Cardiac septum (tissue), 1 donor: ENCODE results near the gene HOXB6. TPM values are rescaled to one million over a fixed set of nuclear protein-coding genes. Genes with fewer than 3 reads are reported as not detected.

Source experiments
- DNase-seq: peaks from one replicate; pipeline ENCODE4 v3.0.0-alpha.2; 2020; ENCODE audit warnings: low spot score
- intact Hi-C: fragments of 100-400 bp; cut with DNase I; formaldehyde crosslinking; loops from one replicate; pipeline ENCODE4 v1.14.0; 2022
- total RNA-seq: library from RNA; stranded (reverse); fragmentation: NEBNext Ultra II Directional; extraction: Animal tissue kit (Norgen Biotek cat#: 25700); gene quantifications from one replicate; pipeline ENCODE4 v1.2.1, GENCODE V29; 2021
- donor health status: DM: no; HTN: no; CAD: no.

HOXB6 gene
- total RNA-seq, 1 donor from 2014 or later, result 0.92 TPM

DNA sequence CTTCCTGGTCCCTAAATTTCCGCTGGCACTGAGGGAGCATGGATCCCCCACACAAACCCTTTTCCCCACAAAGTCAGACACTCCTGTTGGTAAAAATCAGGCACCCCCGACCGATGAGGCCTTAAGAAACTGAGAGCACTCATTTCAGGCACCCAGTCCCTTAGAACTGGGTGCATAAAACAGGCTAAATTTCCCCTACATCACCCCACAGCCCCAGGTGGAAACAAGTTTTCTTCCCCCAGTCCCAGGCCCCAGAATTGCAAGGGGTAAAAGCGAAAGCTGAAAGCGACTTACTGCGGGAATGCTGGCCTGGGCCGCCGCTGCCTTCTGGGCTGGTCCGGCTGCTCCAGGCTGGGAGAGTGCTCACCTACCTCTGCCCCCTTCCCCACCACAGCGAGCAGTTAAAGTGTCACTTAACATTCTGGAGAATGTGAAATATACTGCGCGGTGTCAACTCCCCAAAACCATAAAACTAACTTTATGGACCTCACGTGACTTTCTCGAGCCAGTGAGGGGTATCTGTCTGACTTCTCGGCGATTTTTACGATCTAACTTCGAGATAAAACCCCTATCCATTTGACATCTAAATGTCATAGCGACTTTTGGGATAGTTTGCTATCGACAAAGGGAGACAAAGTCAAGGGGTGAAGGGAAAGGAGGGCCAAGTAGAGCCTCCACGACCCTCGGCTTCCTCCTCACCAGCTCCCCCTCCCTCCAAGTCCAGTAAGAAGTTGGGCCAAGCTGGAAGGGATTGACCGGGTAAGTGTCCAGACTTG lies 14.8 kb downstream of the HOXB6 start, which contains the start of gene HOXB3:
HOXB3 (minus strand) TSS at position 411 of the 776 bp plus-strand sequence. CDS start 37,767 bp downstream, outside the sequence.
- intact Hi-C loops, result loop anchor here (2.0 to 10.0 kb wide), 3 partner anchors 97 to 345 kb away; no protein-coding TSS in a partner anchor

DNA sequence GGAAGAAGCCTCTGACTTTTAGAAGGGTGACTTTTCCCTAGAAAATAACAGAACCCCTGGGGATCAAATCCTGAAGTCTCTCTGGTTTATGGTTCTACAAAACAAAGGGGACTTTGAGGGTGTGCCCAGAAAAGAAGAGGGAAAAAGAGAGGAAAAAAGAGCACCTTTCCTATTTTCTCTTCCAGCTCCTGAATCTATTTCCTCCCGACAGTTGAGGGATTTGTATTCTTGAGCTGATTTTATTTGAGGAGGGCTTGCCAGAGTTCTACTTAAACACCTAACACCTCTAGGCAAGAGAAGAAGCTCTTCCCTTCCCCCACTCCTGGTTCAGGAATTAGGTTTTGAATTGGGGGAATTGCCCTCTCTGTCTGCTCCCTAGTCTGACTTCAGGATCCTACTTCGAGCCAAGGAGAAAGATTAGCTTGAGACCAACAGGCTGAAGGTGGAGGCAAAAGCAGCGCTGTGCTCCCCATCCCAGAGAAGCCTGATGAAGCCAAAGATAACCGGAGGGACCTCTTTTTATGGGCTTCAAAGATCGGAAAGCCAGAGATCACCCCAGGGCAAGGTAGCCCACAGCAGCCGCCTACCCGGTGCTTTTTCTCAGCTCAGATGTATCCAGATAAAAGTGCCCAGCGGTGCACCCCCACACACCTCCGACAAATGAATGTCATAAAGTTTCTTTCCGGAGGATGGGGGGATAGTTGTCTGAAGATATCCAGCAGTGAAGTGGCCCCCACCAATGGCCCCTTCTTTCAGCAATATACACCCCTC lies 15.5 kb downstream of the HOXB6 start:
- intact Hi-C loops, result loop anchor here (2.0 kb wide), 1 partner anchor 96 kb away; no protein-coding TSS in a partner anchor
- DNase-seq, result no peak

More for the DNA sequence above, 14.8 kb downstream of the HOXB6 start, which contains the start of gene HOXB3:
- DNase-seq, result no peak

DNA sequence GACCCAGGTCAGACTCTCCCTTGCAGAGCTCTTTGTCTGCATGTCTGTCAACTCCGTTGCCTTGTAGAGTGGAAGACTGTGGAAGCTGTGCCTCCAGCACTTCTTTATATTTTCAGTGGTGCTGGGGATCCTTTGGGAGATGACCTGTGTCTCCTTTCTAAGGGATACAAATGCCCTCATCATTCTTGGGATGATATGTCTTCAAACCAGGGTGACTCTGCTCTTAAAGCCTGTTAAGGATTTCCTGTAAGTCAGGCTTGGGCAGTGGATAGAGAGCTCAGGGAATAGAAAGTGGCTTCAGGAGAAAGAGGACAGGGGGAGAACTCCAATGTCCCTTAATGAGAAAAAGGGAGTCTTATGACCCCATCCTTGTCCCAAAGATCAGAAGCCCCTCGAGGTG lies 16.3 kb downstream of the HOXB6 start:
- intact Hi-C loops, result loop anchor here (2.0 kb wide), 1 partner anchor 96 kb away; no protein-coding TSS in a partner anchor
- DNase-seq, result no peak

DNA sequence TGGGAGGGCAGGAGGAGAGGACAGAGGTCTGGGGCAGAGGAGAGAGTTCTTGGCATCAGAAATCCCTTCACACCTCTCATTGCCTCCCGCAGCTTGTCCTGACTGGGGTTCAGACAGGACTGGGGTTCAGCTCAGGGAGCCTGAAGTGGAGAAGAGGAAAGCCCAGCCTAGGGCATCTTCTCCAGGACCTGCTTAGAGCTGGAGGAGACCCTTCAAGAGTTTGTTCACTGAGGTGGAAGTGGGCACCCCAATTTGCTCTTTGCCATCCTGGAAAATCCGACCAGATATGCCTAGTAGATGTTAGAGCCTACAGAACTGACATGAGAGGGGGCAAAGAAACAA lies 16.7 kb downstream of the HOXB6 start:
- DNase-seq, result no peak

DNA sequence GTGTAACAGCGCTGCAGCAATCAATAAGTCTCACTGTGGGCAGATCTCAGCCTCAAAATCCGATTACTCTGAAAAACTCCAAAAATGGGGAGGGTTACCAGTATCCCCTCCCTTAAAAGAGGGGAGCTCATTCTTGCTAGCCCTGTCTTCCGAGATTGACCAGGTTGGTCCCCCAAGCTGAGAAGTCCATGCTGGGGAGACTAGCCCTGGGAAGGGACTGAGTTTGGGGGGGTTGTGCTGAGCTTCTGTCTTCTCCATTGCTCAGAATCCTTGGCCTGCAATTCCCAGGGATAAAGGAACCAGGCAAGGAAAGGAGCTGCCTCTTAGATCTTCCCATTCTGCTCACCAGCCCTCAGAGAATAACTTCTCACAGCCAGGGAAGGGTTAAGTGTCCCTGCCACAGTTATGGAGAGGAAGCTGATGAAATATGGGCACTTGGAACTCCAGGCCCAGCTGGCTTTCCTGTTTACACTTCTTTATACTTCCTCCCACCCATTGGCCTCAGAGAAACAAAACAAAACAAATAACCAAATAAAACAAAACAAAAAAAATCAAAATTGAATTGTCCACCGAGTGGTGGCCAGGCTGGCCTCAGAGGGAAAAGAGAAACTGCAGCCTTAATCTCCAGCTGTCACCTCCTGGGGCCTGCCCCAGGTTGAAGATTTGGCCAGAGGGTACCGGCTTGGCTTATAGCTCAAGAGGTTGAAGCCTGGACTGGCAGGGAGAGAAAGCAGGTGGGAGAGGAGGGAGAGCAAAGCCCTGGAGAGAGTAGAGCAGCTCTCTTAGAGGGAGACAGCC lies 17.3 kb downstream of the HOXB6 start:
- intact Hi-C loops, result loop anchor here (2.0 kb wide), 1 partner anchor 95 kb away; no protein-coding TSS in a partner anchor
- no peak for DNase-seq

More for the DNA sequence above, 16.7 kb downstream of the HOXB6 start:
- intact Hi-C loops, result loop anchor here (2.0 kb wide), 1 partner anchor 95 kb away; no protein-coding TSS in a partner anchor

DNA sequence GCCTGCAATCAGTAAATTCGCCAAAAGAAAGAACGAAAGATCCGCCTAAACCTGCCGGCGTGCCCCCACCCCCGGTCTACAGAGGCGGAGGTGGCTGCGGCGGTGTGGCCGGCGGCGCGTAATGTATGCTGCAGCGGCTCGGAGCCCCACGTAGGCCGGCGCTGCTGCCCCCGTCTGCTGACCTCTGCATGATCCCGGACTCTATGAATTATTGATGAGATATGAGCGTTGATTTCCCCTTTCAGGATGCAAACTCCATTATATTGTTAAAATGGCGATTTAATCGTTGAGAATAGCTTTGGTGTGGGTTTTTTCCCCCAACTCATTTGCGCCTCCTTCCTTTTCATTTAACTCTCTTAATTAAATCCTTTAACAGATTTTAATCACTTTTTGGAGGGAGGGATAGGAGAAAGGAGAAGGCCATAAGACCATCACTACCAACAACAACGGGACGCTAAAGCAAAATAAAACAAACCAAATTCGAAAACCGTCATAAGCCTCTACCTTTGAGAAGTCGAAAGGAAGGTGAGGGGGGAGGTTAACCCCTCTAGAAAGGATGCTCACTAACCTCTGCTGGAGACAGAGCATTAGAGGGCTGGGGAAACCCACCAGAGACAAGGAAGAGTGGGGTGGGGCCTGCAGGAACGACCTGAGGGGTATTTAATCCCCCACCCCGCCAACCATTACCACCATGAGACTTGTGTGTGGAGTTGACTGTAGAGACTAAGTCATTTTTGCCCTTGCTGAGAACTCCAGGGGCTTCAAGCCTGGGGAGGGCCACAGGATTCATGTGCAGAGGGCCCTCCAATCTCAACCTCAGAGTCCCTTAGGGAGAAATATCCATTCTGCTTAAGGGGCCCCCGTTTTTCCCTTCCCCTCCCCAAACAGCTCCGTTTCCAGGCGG lies 18.2 kb downstream of the HOXB6 start:
- intact Hi-C loops, result no loop called here
- DNase-seq, result no peak

DNA sequence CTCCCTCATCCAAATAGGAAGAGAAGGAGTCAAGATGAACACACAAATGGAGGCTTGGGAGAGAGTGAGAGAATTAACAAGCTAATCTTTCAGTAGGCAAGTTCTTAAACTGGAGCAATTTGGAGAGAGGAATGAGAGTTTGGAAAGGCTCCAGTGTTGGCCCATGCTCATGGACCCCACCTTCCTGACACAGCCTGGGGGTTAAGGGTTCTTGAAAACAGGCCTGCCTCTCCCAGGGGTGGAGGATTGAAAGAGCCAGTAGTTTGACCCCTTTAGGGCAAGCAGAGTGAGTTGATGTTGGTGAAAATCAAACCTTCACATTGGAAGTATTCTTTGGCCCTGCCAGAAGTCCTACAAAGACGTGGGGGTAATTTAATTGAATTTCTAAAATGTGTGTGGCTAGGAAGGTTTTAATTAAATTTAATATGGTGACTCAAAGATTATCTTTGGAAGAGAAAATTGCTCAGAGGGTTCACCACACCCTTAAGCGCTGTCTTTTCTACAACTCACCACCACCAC lies 20.5 kb downstream of the HOXB6 start:
- intact Hi-C loops, result no loop called here
- DNase-seq, result no peak

DNA sequence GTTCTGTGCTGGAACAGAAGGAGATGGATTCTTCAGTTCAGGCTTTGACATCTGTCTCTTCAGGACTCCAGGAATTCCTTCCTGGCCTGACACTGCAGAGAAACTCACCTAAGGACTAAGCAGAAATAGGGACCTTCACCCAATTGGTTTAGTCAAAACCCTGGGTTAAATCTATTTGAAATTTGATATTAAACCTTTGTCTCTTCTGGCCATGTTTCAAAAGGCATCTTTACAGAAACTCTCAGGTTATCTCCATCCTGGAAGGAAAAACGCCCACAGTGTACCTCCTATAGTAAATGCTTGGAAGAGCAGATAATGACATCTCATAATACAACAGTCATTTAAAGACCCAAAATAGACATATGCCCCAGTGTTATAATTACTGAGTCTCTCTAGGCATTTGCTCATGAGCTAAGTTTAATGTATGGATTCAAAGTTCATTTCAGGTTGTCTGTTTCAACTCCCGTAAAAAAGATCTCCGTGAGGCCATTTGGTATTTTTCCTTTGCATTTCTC lies 21.0 kb downstream of the HOXB6 start:
- DNase-seq, result no peak
- intact Hi-C loops, result no loop called here

DNA sequence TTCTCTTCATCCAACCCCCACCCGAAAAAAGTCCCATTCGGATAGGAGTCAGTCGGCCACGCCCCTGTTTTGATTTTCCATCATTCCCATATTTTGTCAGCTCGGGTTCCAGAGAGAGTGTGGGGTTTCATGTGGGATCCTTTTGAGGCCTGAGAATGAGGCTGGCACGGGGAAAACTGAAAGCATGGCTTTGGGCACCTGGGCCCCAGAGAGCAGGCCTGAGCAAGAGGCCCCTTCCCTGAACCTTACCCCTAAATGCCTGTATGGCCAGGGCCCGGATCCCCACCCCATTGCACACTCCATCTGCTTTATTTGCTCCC lies 22.1 kb downstream of the HOXB6 start:
- intact Hi-C loops, result no loop called here
- DNase-seq, result no peak

DNA sequence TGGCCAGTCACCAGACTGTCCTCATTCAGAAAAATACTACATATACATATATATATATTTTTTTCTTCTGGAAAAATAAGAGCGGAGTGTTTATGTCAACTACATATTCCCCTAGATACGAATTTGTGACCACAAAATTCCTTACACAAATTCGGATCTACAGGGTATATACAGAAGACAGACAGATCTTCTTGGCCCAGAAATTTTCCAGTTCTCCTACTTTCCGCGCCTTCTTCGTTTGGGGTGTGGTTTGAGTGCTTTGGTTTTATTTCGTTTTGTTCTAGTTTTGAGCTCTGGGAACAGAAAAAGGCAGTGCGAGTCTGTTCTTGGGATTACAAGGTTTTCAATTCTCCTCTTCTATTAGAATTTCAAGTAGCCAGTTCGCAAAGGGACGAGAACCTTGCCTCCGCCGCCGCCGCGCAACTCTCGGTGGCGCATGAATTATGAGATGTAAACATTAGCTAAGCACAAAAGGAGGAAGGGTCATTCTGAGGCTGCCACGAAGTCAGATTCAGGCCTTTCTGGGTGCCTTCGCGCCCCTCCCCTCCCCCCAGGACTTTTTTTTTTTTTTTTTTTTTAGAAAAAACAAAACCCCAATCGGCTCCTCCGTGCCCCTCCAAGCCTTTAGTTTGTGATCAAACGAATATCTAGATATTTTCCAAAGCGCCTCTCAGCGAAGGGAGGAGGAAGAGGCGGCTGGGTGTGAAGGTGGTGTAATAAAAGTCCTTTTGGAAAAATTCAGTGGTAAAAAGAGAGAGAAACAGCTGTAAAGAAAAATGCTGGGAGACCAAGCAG lies 24.8 kb downstream of the HOXB6 start:
- no peak for DNase-seq
- intact Hi-C loops, result loop anchor here (1.0 kb wide), 1 partner anchor 37 kb away; no protein-coding TSS in a partner anchor

DNA sequence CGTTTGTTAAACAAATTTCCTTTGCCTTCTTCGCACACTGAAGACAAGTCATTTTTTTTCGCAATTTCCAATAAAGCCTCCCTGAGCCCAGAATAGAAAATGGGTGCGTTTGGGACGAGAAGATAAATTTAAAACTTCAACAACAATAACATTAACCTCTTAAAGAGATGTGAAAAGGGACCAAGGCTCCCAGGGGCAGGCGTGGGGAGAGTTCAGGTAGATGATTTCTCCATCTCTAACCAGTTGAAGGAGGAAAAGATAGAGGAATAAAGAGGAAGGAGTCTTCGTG lies 25.4 kb downstream of the HOXB6 start:
- no peak for DNase-seq
- intact Hi-C loops, result loop anchor here (1.0 kb wide), 1 partner anchor 36 kb away; no protein-coding TSS in a partner anchor

DNA sequence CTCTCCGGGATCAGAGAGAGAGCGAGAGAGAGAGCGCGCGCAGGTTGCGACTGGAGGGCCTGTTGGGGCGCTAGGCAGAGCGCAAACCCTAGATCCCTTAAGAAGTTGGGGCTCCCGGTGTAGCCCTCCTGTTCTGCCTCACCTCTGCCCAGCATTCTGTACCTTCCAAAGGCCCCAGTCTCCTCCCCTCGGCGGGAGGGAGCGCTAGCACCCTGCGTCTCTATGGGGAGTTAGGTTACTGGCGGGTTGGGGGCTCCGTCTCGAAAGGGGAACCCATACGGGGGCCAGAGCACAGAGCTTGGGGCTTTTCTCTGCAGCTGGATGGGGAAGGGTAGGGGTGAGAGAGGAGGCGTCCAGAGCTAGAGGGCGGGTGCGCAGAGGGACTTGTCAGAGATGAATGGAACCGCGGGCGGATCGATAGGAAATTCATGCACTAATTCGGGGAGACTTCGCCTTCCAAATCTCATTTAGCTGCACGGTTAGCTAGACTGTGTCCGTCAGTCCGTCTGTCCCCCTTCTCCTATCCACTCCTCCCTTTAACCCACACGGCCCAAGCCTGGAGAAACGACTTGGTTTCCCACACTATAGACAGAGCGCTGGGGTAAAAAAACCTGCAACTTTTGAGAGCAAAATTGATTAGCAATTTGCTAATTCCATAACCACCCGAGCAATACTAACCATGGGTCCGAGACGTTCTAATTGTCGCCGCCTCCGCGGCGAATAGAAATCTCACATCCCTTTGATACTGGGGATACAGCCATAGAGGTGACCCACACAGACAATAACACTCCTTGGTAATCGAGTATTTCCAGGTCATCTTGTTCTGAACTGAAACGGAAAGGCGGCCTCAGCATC lies 25.9 kb downstream of the HOXB6 start:
- intact Hi-C loops, result loop anchor here (1.0 kb wide), 1 partner anchor 36 kb away; no protein-coding TSS in a partner anchor
- no peak for DNase-seq

DNA sequence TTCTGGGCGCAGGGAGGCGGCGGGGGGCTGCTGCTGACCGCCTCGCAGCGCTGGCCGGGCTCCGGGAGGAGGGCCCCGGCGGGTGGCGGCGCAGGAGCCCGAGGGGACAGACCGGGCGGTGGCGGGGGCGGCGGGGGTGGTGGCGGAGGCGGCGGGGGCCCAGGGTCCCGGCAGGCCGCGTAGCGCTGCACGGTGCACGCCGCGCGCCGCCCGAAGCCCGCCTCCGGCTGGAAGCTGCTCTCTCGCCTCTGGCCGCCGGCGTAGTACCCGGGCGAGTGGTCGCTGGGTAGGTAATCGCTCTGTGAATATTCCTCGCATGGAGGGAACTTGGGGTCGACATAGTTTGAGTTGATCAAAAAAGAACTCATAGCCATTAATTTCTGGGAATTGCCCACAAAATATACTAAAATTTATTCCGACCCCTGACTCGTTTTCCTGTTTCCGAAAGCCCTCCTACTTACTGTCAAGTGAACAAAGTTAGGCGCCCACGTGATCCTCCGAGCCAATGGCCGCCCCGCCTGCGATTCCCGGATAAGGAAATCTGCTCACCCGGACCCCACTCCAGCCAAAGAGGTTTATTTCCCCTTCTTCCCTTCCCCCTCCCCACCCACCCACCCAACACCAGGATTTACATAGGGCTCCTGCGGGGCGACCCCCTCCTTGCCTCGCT lies 26.7 kb downstream of the HOXB6 start, which contains the start of gene HOXB4:
HOXB4 (minus strand) TSS at position 405 of the 670 bp plus-strand sequence; CDS start at position 374, 31 bp downstream.
- intact Hi-C loops, result no loop called here
- peak; percentile 88 for DNase-seq

DNA sequence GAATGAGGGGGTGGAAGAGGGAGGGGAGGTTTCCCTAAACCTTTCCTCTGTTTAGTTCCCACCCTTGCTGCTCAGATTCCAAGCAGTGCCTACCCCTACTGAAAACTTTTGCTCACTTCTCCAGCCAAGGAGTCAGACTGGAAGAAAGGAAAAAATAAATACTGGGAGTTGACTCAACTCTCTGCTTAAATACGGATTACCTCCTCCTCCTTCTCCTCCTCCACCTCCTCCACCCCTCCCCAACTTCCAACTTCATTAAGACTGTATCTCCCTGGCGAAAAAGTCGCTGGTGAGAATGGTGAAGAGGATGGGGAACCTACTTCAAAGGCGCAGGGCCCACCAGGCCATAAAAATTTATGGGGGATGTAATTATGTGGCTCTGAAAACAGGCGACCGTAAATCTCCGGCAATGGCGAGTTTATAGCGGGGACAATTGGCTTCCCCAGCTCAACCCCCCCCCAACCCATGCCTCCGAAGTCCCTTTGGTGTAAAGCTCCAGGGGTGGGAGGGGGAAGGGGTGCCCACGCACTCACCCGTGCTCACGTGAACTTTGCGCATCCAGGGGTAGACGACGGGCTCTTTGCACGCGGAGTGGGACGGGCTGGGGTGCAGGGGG lies 27.3 kb downstream of the HOXB6 start:
- intact Hi-C loops, result no loop called here
- DNase-seq, result no peak

DNA sequence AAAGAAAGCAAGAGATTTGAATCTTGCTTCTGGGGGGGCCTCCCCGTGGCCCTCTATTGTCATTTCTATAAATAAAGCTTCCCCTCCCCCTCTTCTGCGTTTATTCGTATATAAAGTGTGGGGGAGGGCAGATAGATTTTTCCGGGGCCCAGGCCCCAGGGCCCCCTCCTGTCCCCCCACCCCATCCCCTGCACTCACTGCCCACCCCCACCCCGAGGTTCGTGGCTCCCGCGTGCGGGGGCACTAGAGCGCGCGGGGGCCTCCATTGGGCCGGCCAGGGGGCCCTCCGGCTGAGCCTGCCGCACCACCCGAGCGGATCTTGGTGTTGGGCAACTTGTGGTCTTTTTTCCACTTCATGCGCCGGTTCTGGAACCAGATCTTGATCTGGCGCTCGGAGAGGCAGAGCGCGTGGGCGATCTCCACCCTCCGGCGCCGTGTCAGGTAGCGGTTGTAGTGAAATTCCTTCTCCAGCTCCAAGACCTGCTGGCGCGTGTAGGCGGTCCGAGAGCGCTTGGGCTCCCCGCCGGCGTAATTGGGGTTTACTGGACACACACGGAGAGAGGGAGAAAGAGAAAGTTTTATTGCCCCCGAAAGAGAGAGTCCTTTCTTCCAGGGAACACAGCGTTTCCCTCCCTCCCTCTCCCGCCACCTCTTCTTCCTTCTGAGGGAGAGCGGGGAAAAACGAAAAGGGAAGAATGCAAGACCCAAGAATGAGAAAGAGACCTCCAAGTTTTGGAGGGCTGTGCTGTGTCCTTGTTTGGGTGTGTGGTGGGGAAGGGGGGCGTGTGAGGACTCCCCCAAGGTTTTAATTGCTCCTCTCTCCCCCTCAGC lies 28.1 kb downstream of the HOXB6 start:
- no peak for DNase-seq
- intact Hi-C loops, result no loop called here
